ENCODE measurements around the gene TCEAL6. TPM values are rescaled to one million over a fixed set of nuclear protein-coding genes. Genes with fewer than 3 reads are reported as not detected.
"Not testable (repeated sequence)": the region's sequence is repeated elsewhere in the genome, so short reads cannot be mapped to it uniquely, and the experiment has no call there.

The TCEAL6 gene
- total and polyA plus RNA-seq, 2 experiments from 2014 or later = not detected

- Histone ChIP-seq H3K4me1 (ENCODE audit: low read depth) (no peaks in the 10 kb centered on the region), H3K27me3 (no peaks in the 10 kb centered on the region), H3K9me3 (ENCODE audit: low read depth) (no peaks in the 10 kb centered on the region), H3K36me3 (no peaks in the 10 kb centered on the region), H3K4me3 (no peak overlapping the region), H3K27ac (no peak overlapping the region)
- no peak for TF ChIP-seq CTCF (IDR thresholded peaks at IDR 0.05; ENCODE audit: low read depth, low read length)
- DNase-seq (ENCODE audit: low read depth in 1 of 2, low spot score in 1 of 2) = peak in 1 of 2 donors; percentile 28
These were observed 4.2 kb downstream of the TCEAL6 start for GRCh38 chrX:102138064-102138463.

DNA sequence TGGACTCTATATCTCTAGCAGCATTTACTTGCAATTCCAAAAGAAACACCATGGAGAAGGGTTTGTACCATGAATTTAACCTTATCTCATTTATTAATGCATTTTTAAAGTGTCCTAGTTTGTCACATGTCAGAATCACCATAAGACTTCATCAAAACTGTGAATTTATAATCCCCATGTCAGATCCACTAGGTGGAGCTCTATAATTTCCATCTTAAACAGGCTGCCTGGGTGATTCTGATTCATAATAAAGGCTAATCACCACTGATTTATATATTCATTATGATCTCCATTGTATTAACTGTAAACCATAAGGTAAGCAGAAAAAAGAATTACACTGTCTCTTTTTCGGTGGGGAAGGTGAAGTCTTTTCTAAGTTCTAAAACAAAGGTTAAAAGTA is 12.8 kb downstream of the TCEAL6 start:
- no peak for TF ChIP-seq CTCF (IDR thresholded peaks at IDR 0.05; ENCODE audit: low read depth, low read length)

GRCh38 chrX:102126863-102127262 is 15.4 kb downstream of the TCEAL6 start:
- Histone ChIP-seq H3K36me3 (no peaks in the 10 kb centered on the region), H3K27ac (no peak overlapping the region), H3K9me3 (ENCODE audit: low read depth) (no peaks in the 10 kb centered on the region), H3K4me3 (no peak overlapping the region), H3K27me3 (peaks cover 10% of the 10 kb centered on the region), H3K4me1 (ENCODE audit: low read depth) (no peaks in the 10 kb centered on the region)
- no peak for TF ChIP-seq CTCF (IDR thresholded peaks at IDR 0.05; ENCODE audit: low read depth, low read length)
- DNase-seq (ENCODE audit: low read depth in 1 of 2, low spot score in 1 of 2) = no peak

More for the DNA sequence above, 12.8 kb downstream of the TCEAL6 start:
- Histone ChIP-seq H3K4me1 (ENCODE audit: low read depth) (no peaks in the 10 kb centered on the region), H3K4me3 (no peak overlapping the region), H3K9me3 (ENCODE audit: low read depth) (no peaks in the 10 kb centered on the region), H3K36me3 (no peaks in the 10 kb centered on the region), H3K27ac (no peak overlapping the region), H3K27me3 (peaks cover 7% of the 10 kb centered on the region)
- peak in 1 of 2 donors; percentile 6 for DNase-seq (ENCODE audit: low read depth in 1 of 2, low spot score in 1 of 2)

DNA sequence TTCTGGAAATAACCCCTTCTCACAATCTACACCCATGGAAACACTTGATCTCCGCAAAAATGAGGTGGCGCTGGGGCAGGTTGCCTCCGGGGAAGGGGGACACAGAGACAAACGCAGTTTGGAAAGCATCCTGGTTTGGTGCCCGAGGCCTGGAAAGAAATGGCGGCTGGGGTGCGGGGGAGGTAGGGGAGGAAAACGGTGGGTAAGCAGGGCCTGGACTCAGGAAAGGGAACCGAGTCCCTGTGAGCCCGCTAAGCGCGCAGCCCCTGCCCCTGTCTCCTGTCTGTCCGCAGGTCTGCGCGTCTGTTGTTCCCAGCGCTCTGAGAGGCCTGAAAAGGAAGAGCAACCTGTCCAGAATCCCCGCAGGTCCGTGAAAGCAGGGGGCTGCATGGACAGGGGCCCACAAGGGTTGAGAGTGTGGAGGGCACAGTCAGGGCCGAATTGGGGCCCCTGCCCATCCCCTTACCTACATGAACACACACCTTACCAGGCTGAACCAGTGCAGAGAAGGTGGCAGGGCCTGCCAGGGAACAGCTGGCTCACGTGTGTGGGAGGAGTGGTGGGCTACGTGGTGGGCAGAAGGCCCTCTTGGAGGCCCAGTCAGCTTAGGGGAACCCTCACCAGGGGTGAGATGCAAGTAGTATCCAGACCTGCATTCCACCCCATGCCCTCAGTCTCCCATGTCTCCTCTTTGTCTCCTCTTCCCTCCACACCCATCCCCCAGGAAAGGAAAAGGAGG is 16.0 kb downstream of the TCEAL6 start:
- H3K36me3 ChIP-seq; H3K4me1 ChIP-seq (ENCODE audit: low read depth); H3K9me3 ChIP-seq (ENCODE audit: low read depth); H3K27ac ChIP-seq; DNase-seq (ENCODE audit: low read depth in 1 of 2, low spot score in 1 of 2); H3K4me3 ChIP-seq: not testable (repeated sequence)
- H3K27me3 ChIP-seq = peaks cover 10% of the 10 kb centered on the region

- DNase-seq (ENCODE audit: low read depth in 1 of 2, low spot score in 1 of 2) = peak; percentile 0 to 32
These were observed 16.8 kb downstream of the TCEAL6 start, which contains the start of gene TCEAL2 for GRCh38 chrX:102125436-102125835. Gene TCEAL2 (plus strand): TSS chrX:102125679. CDS start chrX:102126831, 1,152 bp downstream.

GRCh38 chrX:102125014-102125413 is 17.3 kb downstream of the TCEAL6 start:
- not testable (repeated sequence) for H3K36me3 ChIP-seq; H3K4me1 ChIP-seq (ENCODE audit: low read depth); H3K9me3 ChIP-seq (ENCODE audit: low read depth); H3K27ac ChIP-seq; DNase-seq (ENCODE audit: low read depth in 1 of 2, low spot score in 1 of 2)
- H3K27me3 ChIP-seq = peaks cover 10% of the 10 kb centered on the region
- peak overlapping the region; percentile 21 for H3K4me3 ChIP-seq

More at GRCh38 chrX:102125436-102125835, 16.8 kb downstream of the TCEAL6 start, which contains the start of gene TCEAL2:
- H3K4me3 ChIP-seq = peak within 1 kb of the TSS; percentile 21
- not testable (repeated sequence) for H3K36me3 ChIP-seq; H3K9me3 ChIP-seq (ENCODE audit: low read depth); H3K27ac ChIP-seq; H3K4me1 ChIP-seq (ENCODE audit: low read depth)
- peaks cover 10% of the 10 kb centered on the region for H3K27me3 ChIP-seq

- H3K9me3 ChIP-seq (ENCODE audit: low read depth) = no peaks in the 10 kb centered on the region
- H3K4me1 ChIP-seq (ENCODE audit: low read depth) = no peaks in the 10 kb centered on the region
- no peak overlapping the region for H3K4me3 ChIP-seq
- H3K36me3 ChIP-seq = no peaks in the 10 kb centered on the region
- H3K27me3 ChIP-seq = no peaks in the 10 kb centered on the region
- no peak overlapping the region for H3K27ac ChIP-seq
- DNase-seq (ENCODE audit: low read depth in 1 of 2, low spot score in 1 of 2) = no peak
- TF ChIP-seq CTCF (IDR thresholded peaks at IDR 0.05; ENCODE audit: low read depth, low read length) = no peak
These were observed 26.5 kb downstream of the TCEAL6 start for GRCh38 chrX:102115748-102116147.
